Measurements from ENCODE around the gene SNAPIN. TPM values are rescaled to one million over a fixed set of nuclear protein-coding genes. Genes with fewer than 3 reads are reported as not detected.

The SNAPIN gene
- total RNA-seq, 1 experiment from 2014 or later: 46.8 TPM

GRCh38 chr1:153673511-153673910, 15.0 kb downstream of the SNAPIN start:
- Mint-ChIP-seq H3K4me3 (ENCODE audit: low read depth, unreplicated experiment) (no peak overlapping the region), H3K9me3 (ENCODE audit: low read depth, unreplicated experiment) (no peaks in the 10 kb centered on the region), H3K36me3 (ENCODE audit: insufficient read depth, unreplicated experiment) (peaks cover 5% of the 10 kb centered on the region), H3K27me3 (ENCODE audit: unreplicated experiment) (peaks cover 17% of the 10 kb centered on the region), H3K4me1 (ENCODE audit: low read depth, unreplicated experiment) (peaks cover 23% of the 10 kb centered on the region), H3K27ac (ENCODE audit: unreplicated experiment) (no peak overlapping the region)
- intact Hi-C loops (cut with micrococcal nuclease; ENCODE audit: unreplicated experiment): loop anchor here (5.0 kb wide), 2 partner anchors 101 to 161 kb away; no protein-coding TSS in a partner anchor
- TF ChIP-seq, protein P1, sequence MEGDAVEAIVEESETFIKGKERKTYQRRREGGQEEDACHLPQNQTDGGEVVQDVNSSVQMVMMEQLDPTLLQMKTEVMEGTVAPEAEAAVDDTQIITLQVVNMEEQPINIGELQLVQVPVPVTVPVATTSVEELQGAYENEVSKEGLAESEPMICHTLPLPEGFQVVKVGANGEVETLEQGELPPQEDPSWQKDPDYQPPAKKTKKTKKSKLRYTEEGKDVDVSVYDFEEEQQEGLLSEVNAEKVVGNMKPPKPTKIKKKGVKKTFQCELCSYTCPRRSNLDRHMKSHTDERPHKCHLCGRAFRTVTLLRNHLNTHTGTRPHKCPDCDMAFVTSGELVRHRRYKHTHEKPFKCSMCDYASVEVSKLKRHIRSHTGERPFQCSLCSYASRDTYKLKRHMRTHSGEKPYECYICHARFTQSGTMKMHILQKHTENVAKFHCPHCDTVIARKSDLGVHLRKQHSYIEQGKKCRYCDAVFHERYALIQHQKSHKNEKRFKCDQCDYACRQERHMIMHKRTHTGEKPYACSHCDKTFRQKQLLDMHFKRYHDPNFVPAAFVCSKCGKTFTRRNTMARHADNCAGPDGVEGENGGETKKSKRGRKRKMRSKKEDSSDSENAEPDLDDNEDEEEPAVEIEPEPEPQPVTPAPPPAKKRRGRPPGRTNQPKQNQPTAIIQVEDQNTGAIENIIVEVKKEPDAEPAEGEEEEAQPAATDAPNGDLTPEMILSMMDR (IDR thresholded peaks at IDR 0.05; ENCODE audit: unreplicated experiment): no peak
- BruUV-seq (replicated peaks): no TSS peak
- CTCF ChIA-PET: no interaction called here
- no peak for DNase-seq

GRCh38 chr1:153677718-153678518, 19.4 kb downstream of the SNAPIN start:
- TF ChIP-seq, protein P1 (IDR thresholded peaks at IDR 0.05; ENCODE audit: unreplicated experiment): peak; percentile 96
- Mint-ChIP-seq H3K27ac (ENCODE audit: unreplicated experiment) (peak overlapping the region; percentile 62), H3K9me3 (ENCODE audit: low read depth, unreplicated experiment) (no peaks in the 10 kb centered on the region), H3K4me1 (ENCODE audit: low read depth, unreplicated experiment) (peaks cover 25% of the 10 kb centered on the region), H3K27me3 (ENCODE audit: unreplicated experiment) (peaks cover 61% of the 10 kb centered on the region), H3K36me3 (ENCODE audit: insufficient read depth, unreplicated experiment) (peaks cover 17% of the 10 kb centered on the region), H3K4me3 (ENCODE audit: low read depth, unreplicated experiment) (peak overlapping the region; percentile 71)
- no TSS peak for BruUV-seq (replicated peaks)
- CTCF ChIA-PET: interaction anchor here (0.6 to 1.2 kb wide), 6 partner anchors 31 to 308 kb away, joined by 3 to 4 read pairs (median 3); partner anchors contain the start of genes INTS3 and RAB13
- intact Hi-C loops (cut with micrococcal nuclease; ENCODE audit: unreplicated experiment): loop anchor here (1.0 to 5.0 kb wide), 2 partner anchors 71 to 309 kb away; partner anchors contain the start of gene RAB13
- peak; percentile 66 for DNase-seq

- intact Hi-C loops (cut with micrococcal nuclease; ENCODE audit: unreplicated experiment): loop anchor here (5.0 kb wide), 1 partner anchor 309 kb away; the partner anchor contains the start of gene RAB13
- Mint-ChIP-seq H3K27me3 (ENCODE audit: unreplicated experiment) (peaks cover 69% of the 10 kb centered on the region), H3K36me3 (ENCODE audit: insufficient read depth, unreplicated experiment) (peaks cover 17% of the 10 kb centered on the region), H3K27ac (ENCODE audit: unreplicated experiment) (peak within 1 kb of the TSS; percentile 62), H3K4me3 (ENCODE audit: low read depth, unreplicated experiment) (peak within 1 kb of the TSS; percentile 71), H3K9me3 (ENCODE audit: low read depth, unreplicated experiment) (no peaks in the 10 kb centered on the region), H3K4me1 (ENCODE audit: low read depth, unreplicated experiment) (peaks cover 26% of the 10 kb centered on the region)
- peak; percentile 37 for DNase-seq
- BruUV-seq (replicated peaks): no TSS peak
- CTCF ChIA-PET: interaction anchor here (0.6 to 1.2 kb wide), 5 partner anchors 30 to 307 kb away, joined by 3 to 4 read pairs (median 3); partner anchors contain the start of genes INTS3 and RAB13
- TF ChIP-seq, protein P1 (IDR thresholded peaks at IDR 0.05; ENCODE audit: unreplicated experiment): no peak
Measured at GRCh38 chr1:153678519-153679336, 20.2 kb downstream of the SNAPIN start, which contains the start of gene NPR1. TSS of gene NPR1 (plus strand) at chr1:153678688. CDS start at chr1:153679109, 421 bp downstream.
